Fibroblast of lung (primary cell): ENCODE data around the gene RUNX1. TPM values are rescaled to one million over a fixed set of nuclear protein-coding genes. Genes with fewer than 3 reads are reported as not detected.

Experiments
- DNase-seq, 2 donors: peaks; one replicate each; pipeline versions ENCODE4 v3.0.0 to v3.0.0-alpha.2; 2010; ENCODE audit warnings: low read depth in 2 of 2
- H2AFZ ChIP-seq: 2 replicates; pipeline ENCODE4 v1.5.1; 2012; ENCODE audit warnings: low read length, control low read depth, inconsistent platforms
- H3K27ac ChIP-seq: 2 replicates; pipeline ENCODE4 v1.5.1; 2011; ENCODE audit warnings: low read length, control low read depth; ENCODE audit not compliant: insufficient read depth
- H3K27me3 ChIP-seq: 2 replicates; pipeline ENCODE4 v1.5.1; 2011; ENCODE audit warnings: mild to moderate bottlenecking, low read length; ENCODE audit not compliant: control insufficient read depth, insufficient read depth
- H3K36me3 ChIP-seq: 2 replicates; pipeline ENCODE4 v1.5.1; 2011; ENCODE audit warnings: low read length; ENCODE audit not compliant: control insufficient read depth, insufficient read depth
- H3K4me1 ChIP-seq: 2 replicates; pipeline ENCODE4 v1.5.1; 2011; ENCODE audit warnings: low read length; ENCODE audit not compliant: control insufficient read depth, insufficient read depth; ENCODE audit errors: extremely low read depth
- H3K4me2 ChIP-seq: 2 replicates; pipeline ENCODE4 v1.5.1; 2011; ENCODE audit warnings: low read length, control low read depth; ENCODE audit not compliant: insufficient read depth; ENCODE audit errors: extremely low read depth
- H3K4me3 ChIP-seq, 4 experiments: fragments of 200-600 bp in 1 of 4; sonication (generic) in 1 of 4; replicated peaks in 1 of 4; 2 replicates each; pipeline ENCODE4 v1.5.1; 2011 to 2016; ENCODE audit warnings: low read length in 4 of 4, low read depth in 3 of 4, mild to moderate bottlenecking in 3 of 4, control low read depth in 2 of 4, inconsistent platforms in 1 of 4, mixed read lengths in 1 of 4; ENCODE audit not compliant: insufficient read depth in 1 of 4; ENCODE audit errors: control extremely low read depth in 1 of 4
- H3K79me2 ChIP-seq: 2 replicates; pipeline ENCODE4 v1.5.1; 2012; ENCODE audit warnings: mild to moderate bottlenecking, low read length, inconsistent platforms; ENCODE audit not compliant: control insufficient read depth, insufficient read depth
- H3K9ac ChIP-seq: 2 replicates; pipeline ENCODE4 v1.5.1; 2011; ENCODE audit warnings: mild to moderate bottlenecking, low read length, control low read depth; ENCODE audit not compliant: insufficient read depth
- H3K9me3 ChIP-seq: 2 replicates; pipeline ENCODE4 v1.5.1; 2012; ENCODE audit warnings: low read depth, low read length; ENCODE audit not compliant: control insufficient read depth, insufficient read depth
- H4K20me1 ChIP-seq: 2 replicates; pipeline ENCODE4 v1.5.1; 2011; ENCODE audit warnings: low read length; ENCODE audit not compliant: control insufficient read depth, insufficient read depth; ENCODE audit errors: extremely low read depth
- EZH2 ChIP-seq: IDR thresholded peaks from 2 replicates; pipeline ENCODE4 v1.5.1; 2012; ENCODE audit warnings: low read length, control low read depth, mild to moderate bottlenecking; ENCODE audit errors: missing control alignments
- polyA plus RNA-seq, 2 donors: library from polyadenylated mRNA; depleted of rRNA in 1 of 2; stranded (reverse) in 1 of 2; unstranded in 1 of 2; fragments of >200 nt; gene quantifications; 2 replicates each; pipeline ENCODE4 v1.2.1, GENCODE V29; 2011 to 2012; ENCODE audit warnings: missing spikeins in 1 of 2
- total RNA-seq: library from RNA; depleted of rRNA; stranded (reverse); fragments of >200 nt; gene quantifications from 2 replicates; pipeline ENCODE4 v1.2.1, GENCODE V29; 2014
- TF ChIP-seq, protein P1 (sequence below), 2 donors: IDR thresholded peaks in 1 of 2; conservative IDR thresholded peaks in 1 of 2; 1 replicate in 1 of 2; 2 replicates in 1 of 2; pipeline ENCODE4 v1.5.1; 2011 to 2012; ENCODE audit warnings: low read length in 2 of 2, control low read depth in 1 of 2, inconsistent platforms in 1 of 2, low read depth in 1 of 2, mild to moderate bottlenecking in 1 of 2

RUNX1 gene
- total and polyA plus RNA-seq, 2 donors (not counting 1 experiment from before 2014, with no cell fraction given): 23.1 to 41.6 TPM

- Histone ChIP-seq H3K27me3 (no peaks in the 10 kb centered on the region), H2AFZ (no peak overlapping the region), H3K27ac (no peak overlapping the region), H3K9ac (no peak overlapping the region), H3K4me1 (peaks cover 2% of the 10 kb centered on the region), H3K4me3 (no peak overlapping the region), H3K9me3 (no peaks in the 10 kb centered on the region), H3K4me2 (no peak overlapping the region), H3K79me2 (peaks cover 76% of the 10 kb centered on the region), H3K36me3 (peaks cover 23% of the 10 kb centered on the region), H4K20me1 (no peaks in the 10 kb centered on the region)
- DNase-seq: peak in 1 of 2 donors; percentile 43
- no peak for TF ChIP-seq EZH2
- TF ChIP-seq, protein P1, sequence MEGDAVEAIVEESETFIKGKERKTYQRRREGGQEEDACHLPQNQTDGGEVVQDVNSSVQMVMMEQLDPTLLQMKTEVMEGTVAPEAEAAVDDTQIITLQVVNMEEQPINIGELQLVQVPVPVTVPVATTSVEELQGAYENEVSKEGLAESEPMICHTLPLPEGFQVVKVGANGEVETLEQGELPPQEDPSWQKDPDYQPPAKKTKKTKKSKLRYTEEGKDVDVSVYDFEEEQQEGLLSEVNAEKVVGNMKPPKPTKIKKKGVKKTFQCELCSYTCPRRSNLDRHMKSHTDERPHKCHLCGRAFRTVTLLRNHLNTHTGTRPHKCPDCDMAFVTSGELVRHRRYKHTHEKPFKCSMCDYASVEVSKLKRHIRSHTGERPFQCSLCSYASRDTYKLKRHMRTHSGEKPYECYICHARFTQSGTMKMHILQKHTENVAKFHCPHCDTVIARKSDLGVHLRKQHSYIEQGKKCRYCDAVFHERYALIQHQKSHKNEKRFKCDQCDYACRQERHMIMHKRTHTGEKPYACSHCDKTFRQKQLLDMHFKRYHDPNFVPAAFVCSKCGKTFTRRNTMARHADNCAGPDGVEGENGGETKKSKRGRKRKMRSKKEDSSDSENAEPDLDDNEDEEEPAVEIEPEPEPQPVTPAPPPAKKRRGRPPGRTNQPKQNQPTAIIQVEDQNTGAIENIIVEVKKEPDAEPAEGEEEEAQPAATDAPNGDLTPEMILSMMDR (conservative IDR thresholded peaks at IDR 0.05 in 1 of 2, IDR thresholded peaks at IDR 0.05 in 1 of 2; ENCODE audit: low read depth in 1 of 2, low read length in 2 of 2): no peak
Measured at GRCh38 chr21:34852448-34852847, 196.7 kb downstream of the RUNX1 start.

DNA sequence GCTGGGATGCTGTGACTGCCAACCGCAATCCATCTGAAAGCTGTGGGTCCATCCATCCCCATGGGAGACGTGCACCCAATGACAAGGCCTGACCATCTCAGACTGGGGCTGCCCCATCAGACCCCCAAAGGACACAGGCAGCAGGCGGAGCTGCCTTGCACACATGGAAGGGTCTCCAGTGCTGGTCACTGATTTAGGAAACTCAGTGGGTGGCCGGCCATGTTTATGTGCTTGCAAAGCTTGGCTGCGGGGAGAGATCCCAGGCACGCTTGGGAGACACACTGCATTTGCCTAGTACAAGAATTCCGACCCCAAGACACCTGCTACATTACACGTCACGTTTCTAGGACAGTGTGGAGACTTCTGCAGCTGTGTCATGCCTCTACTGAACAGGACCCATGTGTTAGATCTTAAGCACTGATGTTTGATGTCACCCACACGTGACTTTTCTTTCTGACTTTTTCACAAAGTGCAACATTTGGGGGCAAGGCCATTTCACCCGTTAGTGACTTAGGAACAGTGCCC, 198.9 kb downstream of the RUNX1 start:
- Histone ChIP-seq H3K4me1 (peaks cover 14% of the 10 kb centered on the region), H2AFZ (no peak overlapping the region), H4K20me1 (no peaks in the 10 kb centered on the region), H3K4me3 (no peak overlapping the region), H3K4me2 (no peak overlapping the region), H3K27ac (no peak overlapping the region), H3K9ac (no peak overlapping the region), H3K36me3 (peaks cover 14% of the 10 kb centered on the region), H3K27me3 (no peaks in the 10 kb centered on the region), H3K79me2 (peaks cover 76% of the 10 kb centered on the region), H3K9me3 (no peaks in the 10 kb centered on the region)
- DNase-seq: no peak
- no peak for TF ChIP-seq EZH2
- TF ChIP-seq, protein P1 (conservative IDR thresholded peaks at IDR 0.05 in 1 of 2, IDR thresholded peaks at IDR 0.05 in 1 of 2; ENCODE audit: low read depth in 1 of 2, low read length in 2 of 2): no peak

GRCh38 chr21:34846601-34847112, 202.4 kb downstream of the RUNX1 start:
- Histone ChIP-seq H3K4me1 (peaks cover 24% of the 10 kb centered on the region), H2AFZ (no peak overlapping the region), H3K4me2 (peak overlapping the region; percentile 23), H3K36me3 (peaks cover 15% of the 10 kb centered on the region), H3K9ac (no peak overlapping the region), H3K27me3 (no peaks in the 10 kb centered on the region), H3K79me2 (peaks cover 83% of the 10 kb centered on the region), H3K27ac (peak overlapping the region; percentile 59), H3K4me3 (peak overlapping the region in 1 of 4 experiments; percentile 33), H4K20me1 (no peaks in the 10 kb centered on the region), H3K9me3 (no peaks in the 10 kb centered on the region)
- peak; percentile 86 to 92 for DNase-seq
- TF ChIP-seq, protein P1 (conservative IDR thresholded peaks at IDR 0.05 in 1 of 2, IDR thresholded peaks at IDR 0.05 in 1 of 2; ENCODE audit: low read depth in 1 of 2, low read length in 2 of 2): no peak
